Left renal cortex interstitium (tissue), 4 donors: ENCODE data around the gene SKA1. TPM values are rescaled to one million over a fixed set of nuclear protein-coding genes. Genes with fewer than 3 reads are reported as not detected.
"Not testable (repeated sequence)": the region's sequence is repeated elsewhere in the genome, so short reads cannot be mapped to it uniquely, and the experiment has no call there.

Source experiments
- DNase-seq, 4 donors: peaks; one replicate each; pipeline ENCODE4 v3.0.0-alpha.2; 2013; ENCODE audit warnings: low read depth in 4 of 4, low spot score in 2 of 4, missing footprints in 1 of 4
- polyA plus RNA-seq, 4 donors: library from polyadenylated mRNA; unstranded; fragments of 120-200 nt; gene quantifications; one replicate each; pipeline ENCODE4 v1.2.1, GENCODE V29; 2013; ENCODE audit not compliant: insufficient read length in 4 of 4

SKA1 gene
- polyA plus RNA-seq, 4 donors: 5.7 to 7.6 (median 5.9) TPM

DNA sequence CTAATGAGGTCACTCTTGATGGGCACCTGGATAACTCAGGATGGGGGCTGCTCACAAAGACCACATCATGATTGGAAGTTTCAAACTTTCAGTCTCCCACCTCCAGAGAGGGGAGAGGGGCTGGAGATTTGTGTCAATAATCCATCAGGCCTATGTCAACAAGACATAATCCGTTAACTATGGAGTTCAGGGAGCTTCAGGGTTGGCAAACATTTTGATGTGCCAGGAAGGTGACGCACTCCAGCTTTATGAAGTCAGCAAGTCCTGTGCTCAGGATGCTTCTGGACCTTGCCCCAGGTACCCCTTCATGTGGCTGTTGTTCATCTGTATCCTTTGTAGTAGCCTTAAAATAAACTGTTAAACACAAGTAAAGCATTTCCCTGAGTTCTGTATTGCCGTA is 19.0 kb downstream of the SKA1 start:
- DNase-seq: no peak

DNA sequence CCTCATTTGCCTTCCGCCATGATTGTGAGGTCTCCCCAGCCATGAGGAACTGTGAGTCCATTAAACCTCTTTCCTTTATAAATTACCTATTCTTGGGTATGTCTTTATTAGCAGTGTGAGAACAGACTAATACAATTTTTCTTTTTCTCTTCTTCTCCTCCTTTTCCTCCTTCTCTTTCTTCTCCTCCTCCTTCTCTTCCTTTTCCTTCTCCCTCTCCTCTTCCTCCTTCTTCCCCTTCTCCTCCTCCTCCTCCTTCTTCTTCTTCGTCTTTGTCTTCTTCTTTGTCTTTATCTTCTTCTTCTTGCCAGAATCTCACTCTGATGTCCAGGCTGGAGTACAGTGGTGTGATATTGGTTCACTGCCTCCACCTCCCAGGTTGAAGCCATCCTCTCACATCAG is 20.2 kb downstream of the SKA1 start:
- no peak for DNase-seq

GRCh38 chr18:50396005-50396660 is 21.3 kb downstream of the SKA1 start:
- DNase-seq: no peak

DNA sequence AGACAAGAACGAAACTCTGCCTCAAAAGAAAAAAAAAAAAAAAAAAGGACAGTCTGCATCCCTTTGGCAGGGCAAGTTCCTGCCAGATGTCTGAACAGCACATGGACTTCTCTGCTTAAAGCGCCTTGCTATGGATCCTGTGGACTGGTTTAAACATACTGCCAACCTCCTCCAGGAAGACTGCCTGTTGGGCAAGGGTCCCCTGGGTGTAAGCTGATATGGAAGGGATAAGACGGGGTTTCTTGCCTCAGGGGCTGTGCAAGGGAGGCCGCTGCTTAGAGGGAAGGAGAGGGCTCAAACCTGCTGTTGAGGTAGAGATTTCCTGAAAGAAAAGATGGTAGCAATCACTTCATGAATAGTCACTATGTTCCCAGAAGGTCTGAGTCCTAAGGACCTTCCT is 22.2 kb downstream of the SKA1 start:
- DNase-seq: no peak

DNA sequence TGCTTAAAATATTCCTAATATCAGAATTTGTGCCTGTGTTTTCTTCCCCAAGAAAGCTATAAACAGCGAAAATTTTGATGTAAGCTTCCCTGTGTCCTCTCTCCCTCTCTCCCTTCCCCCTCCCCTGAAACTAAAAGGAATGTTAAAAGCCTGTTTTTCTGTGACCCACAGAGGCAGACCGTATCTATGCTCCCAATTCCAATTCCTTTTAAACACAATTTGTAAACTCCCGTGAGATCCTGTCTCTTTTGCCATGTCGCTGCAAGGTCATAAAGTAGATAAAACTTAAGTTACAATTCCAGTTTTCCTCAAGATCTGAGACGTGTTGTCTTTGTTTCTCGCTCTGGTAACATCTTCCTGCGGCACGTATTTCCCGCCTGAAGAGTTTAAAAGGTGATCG is 23.3 kb downstream of the SKA1 start:
- DNase-seq: no peak

GRCh38 chr18:50398947-50399346 is 24.1 kb downstream of the SKA1 start:
- no peak for DNase-seq

- no peak for DNase-seq
Observed at GRCh38 chr18:50399582-50399981, 24.7 kb downstream of the SKA1 start.

DNA sequence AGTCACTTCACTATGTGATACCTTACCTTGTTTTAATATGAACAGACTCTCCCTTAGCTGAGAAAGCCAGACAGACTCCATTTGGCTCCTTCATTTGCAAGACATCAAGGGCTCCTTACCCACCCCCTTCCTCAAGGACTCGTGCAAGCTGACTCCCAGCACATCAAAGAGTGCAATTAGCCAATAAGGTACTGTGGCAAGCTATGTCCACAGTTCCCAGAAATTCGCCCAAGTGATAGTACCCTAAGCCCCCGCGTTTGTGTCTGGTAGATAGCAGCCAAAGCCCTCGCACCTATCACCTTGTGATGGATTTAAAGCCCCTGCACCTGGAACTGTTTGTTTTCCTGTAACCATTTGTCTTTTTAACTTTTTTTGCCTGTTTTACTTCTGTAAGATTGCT is 25.6 kb downstream of the SKA1 start:
- DNase-seq: not testable (repeated sequence)

- no peak for DNase-seq
Observed at GRCh38 chr18:50401295-50401694, 26.4 kb downstream of the SKA1 start.

- no peak for DNase-seq
Observed at GRCh38 chr18:50401888-50402287, 27.0 kb downstream of the SKA1 start.

DNA sequence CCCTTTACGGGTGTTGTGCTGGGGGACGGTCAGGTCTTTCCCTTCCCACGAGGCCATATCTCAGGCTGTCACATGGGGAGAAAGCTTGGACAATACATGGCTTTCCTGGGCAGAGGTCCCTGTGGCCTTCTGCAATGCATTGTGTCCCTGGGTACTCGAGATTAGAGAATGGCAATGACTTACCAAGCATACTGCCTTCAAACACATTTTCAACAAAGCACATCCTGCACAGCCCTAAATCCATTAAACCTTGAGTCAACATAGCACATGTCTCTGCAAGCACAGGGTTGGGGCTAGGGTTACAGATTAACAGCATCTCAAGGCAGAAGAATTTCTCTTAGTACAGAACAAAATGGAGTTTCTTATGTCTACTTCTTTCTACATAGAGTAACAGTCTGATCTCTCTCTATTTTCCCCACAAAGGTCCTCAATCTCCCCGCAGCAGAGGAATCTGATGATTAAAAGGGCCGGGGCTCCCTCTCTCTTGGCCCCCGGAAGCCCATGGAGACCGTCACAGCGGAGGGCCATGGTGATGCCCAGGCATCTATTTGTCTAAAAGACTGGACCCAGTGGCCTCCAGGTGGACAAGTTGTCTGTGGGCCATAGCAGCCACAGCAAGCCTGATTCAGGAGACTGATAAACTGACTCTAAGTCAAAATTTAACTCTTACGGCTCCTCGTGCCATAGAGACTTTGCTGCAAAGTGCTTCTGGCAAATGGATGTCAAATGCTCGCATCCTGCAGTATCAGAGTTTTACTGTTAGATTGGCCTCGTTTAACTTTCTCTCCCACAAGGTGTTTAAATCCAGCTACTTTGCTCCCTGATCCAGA is 30.1 kb downstream of the SKA1 start:
- not testable (repeated sequence) for DNase-seq

DNA sequence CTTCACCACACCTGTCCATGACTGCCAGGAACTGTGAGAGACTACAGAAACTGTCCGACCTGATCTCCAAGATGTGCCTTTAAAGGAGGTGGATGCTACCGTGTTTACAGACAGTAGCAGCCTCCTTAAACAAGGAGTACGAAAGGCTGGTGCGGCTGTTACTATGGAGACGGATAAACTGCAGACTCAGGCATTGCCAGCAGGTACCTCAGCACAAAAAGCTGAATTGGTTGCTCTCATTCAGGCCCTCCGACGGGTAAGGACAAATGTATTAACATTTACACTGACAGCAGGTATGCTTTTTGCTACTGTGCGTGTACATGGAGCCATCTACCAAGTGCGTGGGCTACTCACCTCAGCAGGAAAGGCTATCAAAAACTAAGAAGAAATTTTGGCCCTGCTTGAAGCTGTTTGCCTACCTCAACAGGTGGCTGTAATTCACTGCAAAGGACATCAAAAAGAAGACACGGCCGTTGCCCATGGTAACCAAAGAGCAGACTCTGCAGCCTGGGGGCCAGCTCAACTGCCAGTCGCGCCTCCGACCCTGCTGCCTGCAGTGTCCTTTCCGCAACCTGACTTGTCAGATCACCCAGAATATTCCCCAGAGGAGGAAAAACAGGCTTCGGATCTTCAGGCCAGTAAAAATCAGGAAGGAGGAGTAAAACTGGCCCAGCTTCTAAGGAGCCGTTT is 30.9 kb downstream of the SKA1 start:
- no peak for DNase-seq

- no peak for DNase-seq
Observed at GRCh38 chr18:50409236-50409635, 34.4 kb downstream of the SKA1 start.

- DNase-seq: no peak
Observed at GRCh38 chr18:50410008-50410407, 35.2 kb downstream of the SKA1 start.

- DNase-seq: no peak
Observed at GRCh38 chr18:50410894-50411293, 36.0 kb downstream of the SKA1 start.

DNA sequence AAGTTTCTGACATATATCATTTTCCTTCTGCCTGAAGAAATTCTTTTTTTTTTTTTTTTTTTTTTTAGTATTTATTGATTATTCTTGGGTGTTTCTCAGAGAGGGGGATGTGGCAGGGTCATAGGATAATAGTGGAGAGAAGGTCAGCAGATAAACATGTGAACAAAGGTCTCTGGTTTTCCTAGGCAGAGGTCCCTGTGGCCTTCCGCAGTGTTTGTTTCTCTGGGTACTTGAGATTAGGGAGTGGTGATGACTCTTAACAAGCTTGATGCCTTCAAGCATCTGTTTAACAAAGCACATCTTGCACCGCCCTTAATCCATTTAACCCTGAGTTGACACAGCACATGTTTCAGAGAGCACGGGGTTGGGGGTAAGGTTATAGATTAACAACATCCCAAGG is 42.0 kb downstream of the SKA1 start:
- not testable (repeated sequence) for DNase-seq

GRCh38 chr18:50417705-50418104 is 42.9 kb downstream of the SKA1 start:
- not testable (repeated sequence) for DNase-seq

GRCh38 chr18:50418650-50419049 is 43.8 kb downstream of the SKA1 start:
- no peak for DNase-seq

GRCh38 chr18:50422286-50422898 is 47.5 kb downstream of the SKA1 start:
- DNase-seq: no peak

DNA sequence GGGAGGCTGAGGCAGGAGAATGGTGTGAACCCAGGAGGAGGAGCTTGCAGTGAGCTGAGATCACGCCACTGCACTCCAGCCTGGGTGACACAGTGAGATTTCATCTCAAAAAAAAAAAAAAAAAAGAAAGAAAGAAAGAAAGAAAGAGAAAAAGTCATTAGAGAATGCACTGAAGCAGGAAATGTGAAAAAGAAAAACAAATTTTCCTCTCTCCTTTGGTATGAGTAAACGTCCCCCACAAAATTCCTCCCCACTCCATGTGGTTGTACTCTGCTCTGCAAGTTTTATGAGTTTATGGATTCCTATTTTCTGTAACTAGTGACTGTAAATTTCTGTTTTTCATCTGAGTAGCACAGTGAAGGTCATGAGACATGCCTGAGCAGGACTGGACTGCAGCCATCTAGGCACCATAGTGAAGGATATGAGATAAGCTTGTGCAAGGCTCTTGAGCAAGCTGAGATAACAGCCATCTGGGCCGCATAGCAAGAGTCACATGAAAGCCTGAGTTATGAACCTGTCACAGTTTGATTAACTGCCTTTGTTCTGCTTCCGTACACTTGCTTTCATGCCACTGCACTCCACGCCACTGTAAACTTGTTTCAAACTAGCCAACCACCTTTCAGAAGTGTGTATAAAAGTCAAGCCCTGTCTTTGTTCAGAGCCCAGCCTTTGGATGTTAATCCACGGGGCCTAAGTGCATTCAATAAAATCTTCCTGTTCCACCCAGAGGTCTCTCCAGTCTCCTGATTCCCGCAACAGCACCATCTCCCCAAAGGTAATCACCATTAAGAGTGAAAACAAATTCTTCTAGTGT is 50.2 kb downstream of the SKA1 start:
- DNase-seq: no peak
